GM21526 (cell line): Measurements from ENCODE around the gene SAMSN1.

ENCODE experiments used
- ATAC-seq: cut with Tn5 transposase; IDR thresholded peaks from one replicate; pipeline ENCODE4 v1.9.1; 2021; ENCODE audit warnings: moderate library complexity; ENCODE audit not compliant: unreplicated experiment, low FRiP score

Gene SAMSN1

GRCh38 chr21:14452727-14453241 lies 93.3 kb downstream of the SAMSN1 start:
- ATAC-seq, result peak; percentile 4

DNA sequence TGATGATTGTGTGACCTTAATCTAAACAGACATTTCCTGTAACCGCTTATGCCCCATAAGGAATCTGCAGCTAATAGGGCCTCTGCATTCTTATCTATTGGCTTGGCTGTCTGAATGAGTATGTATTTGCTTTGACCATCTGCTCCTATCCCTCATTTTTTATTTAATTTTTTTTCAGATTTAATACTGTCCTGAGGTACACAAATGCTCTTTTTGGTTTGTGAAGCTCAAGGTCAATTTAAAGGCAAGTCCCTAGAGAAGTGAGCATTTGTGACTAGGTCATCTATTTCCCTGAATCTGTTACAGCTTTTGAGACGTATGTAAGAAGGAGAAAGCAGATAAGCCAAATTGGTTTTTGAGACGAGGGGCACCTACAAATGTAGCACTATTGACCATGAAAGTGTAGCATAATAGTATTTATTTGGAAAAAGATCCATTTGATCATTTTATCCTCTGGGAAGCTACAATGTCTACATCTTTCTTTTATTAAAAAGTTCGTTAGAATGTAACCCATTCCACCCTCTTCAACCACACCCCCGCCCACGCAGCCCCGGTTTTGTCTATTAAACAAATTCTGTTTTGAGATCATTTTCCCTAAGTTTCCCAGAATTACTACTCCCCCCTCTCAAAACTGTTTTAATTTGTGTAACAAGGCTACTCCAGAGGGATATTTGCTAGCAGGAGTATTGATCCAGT lies 93.9 kb downstream of the SAMSN1 start:
- ATAC-seq, result no peak

- ATAC-seq, result no peak
These were observed 94.6 kb downstream of the SAMSN1 start for GRCh38 chr21:14451546-14451945.

DNA sequence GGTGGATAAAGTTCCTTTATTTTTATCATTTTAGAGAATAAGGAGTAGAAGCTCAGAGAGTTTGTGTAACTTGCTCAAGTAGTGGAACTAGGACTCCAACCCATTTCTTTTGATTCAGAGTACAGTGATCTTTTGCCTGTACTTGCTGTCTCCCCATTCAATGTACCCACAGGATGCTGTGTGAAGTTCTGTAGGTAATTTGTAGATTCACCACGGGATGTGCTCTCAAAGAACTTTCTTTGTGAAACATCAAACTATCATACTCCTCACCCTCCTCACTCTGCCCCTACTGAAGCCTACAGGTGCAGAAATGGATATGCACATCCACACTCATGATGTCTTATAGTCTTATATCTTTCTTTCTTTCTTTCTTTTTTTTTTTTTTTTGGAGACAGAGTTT lies 97.3 kb downstream of the SAMSN1 start:
- no peak for ATAC-seq

GRCh38 chr21:14438211-14438610 lies 107.9 kb downstream of the SAMSN1 start:
- no peak for ATAC-seq

GRCh38 chr21:14435423-14435822 lies 110.7 kb downstream of the SAMSN1 start:
- no peak for ATAC-seq
